BE2C (cell line): Measurements from ENCODE around the gene WEE1.

ENCODE experiments used
- DNase-seq: peaks from one replicate; pipeline ENCODE4 v3.0.0-alpha.2; 2020
- H3K27me3 ChIP-seq: fragments of 250-450 bp; sonication (Bioruptor Pico); 2 replicates; pipeline ENCODE4 v1.5.1; 2020; ENCODE audit warnings: mild to moderate bottlenecking
- H3K36me3 ChIP-seq: fragments of 250-450 bp; sonication (Bioruptor Pico); 2 replicates; pipeline ENCODE4 v1.5.1; 2020; ENCODE audit warnings: mild to moderate bottlenecking
- H3K4me1 ChIP-seq: fragments of 250-450 bp; sonication (Bioruptor Pico); 2 replicates; pipeline ENCODE4 v1.5.1; 2020
- H3K4me3 ChIP-seq: 2 replicates; pipeline ENCODE4 v1.5.1; 2011; ENCODE audit warnings: low read depth, low read length
- H3K9me3 ChIP-seq: fragments of 250-450 bp; sonication (Bioruptor Pico); 2 replicates; pipeline ENCODE4 v1.5.1; 2020
- TF ChIP-seq, protein P1 (sequence below): IDR thresholded peaks from 2 replicates; pipeline ENCODE4 v1.5.1; 2012; ENCODE audit warnings: mild to moderate bottlenecking, low read depth, low read length

Gene WEE1

DNA sequence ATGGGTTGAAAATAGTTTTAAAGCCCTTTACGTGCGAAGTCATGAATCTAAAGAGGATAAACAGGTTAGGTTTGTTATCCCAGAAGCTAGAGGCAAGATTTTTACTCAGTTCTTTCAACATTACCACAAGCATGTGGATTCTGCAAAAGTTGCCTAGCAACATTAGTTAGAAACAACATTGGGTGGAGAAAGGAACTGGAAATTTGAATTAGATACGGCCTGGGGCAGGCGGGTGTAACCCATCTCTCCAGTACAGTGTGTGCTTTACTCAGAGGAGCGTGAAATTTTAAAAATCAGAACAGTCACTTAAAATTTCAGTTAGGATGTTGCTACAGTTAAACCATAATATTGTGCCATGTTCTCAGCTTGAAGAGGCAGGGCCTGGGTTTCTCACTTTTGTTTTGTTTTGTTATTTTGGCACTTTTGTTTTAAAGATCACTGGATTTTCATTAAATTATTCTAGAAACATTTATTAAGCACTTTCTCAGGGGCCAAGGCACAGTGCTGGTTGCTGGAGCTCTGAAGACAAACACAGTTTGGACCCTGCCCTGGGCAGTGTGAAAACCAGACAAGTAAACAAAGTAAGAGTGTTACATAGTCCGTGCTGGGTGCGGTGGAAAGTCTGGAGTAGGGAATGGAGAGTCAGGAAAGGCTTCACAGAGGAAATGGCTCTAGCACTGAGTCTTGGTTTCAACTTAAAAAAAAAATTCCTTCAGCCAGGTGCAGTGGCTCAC, 4.4 kb upstream of the WEE1 start:
- Histone ChIP-seq H3K27me3 (no peaks in the 10 kb centered on the region), H3K4me3 (no peak overlapping the region), H3K9me3 (no peaks in the 10 kb centered on the region), H3K4me1 (peaks cover 9% of the 10 kb centered on the region), H3K36me3 (no peaks in the 10 kb centered on the region)
- TF ChIP-seq, protein P1, sequence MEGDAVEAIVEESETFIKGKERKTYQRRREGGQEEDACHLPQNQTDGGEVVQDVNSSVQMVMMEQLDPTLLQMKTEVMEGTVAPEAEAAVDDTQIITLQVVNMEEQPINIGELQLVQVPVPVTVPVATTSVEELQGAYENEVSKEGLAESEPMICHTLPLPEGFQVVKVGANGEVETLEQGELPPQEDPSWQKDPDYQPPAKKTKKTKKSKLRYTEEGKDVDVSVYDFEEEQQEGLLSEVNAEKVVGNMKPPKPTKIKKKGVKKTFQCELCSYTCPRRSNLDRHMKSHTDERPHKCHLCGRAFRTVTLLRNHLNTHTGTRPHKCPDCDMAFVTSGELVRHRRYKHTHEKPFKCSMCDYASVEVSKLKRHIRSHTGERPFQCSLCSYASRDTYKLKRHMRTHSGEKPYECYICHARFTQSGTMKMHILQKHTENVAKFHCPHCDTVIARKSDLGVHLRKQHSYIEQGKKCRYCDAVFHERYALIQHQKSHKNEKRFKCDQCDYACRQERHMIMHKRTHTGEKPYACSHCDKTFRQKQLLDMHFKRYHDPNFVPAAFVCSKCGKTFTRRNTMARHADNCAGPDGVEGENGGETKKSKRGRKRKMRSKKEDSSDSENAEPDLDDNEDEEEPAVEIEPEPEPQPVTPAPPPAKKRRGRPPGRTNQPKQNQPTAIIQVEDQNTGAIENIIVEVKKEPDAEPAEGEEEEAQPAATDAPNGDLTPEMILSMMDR, result no peak
- DNase-seq, result no peak

DNA sequence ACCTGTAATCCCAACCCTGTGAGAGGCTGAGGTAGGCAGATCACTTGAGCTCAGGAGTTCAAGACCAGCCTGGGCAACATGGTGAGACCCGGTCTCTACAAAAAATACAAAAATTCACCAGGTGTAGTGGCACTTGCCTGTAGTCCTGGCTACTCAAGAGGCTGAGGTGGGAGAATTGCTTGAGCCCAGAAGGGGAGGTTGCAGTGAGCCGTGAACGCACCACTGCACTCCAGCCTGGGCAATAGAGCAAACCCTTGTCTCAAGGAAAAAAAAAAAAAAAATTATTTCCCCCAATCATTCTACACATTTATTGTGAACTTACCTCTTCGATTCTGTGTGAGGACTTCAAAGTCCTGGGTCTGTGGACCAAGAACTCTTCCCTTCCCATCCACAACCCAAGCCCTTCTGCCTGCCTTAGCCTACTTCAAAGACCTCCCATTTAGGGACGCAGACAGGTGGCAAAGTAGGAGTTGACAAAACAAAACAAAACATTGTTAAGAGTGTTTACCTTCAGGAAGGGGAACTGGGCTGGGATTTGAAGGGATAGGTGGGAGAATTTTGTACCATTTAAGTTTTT, 3.8 kb upstream of the WEE1 start:
- H3K4me1 ChIP-seq, result peaks cover 9% of the 10 kb centered on the region
- DNase-seq, result no peak
- no peaks in the 10 kb centered on the region for H3K9me3 ChIP-seq
- H3K27me3 ChIP-seq, result no peaks in the 10 kb centered on the region
- no peaks in the 10 kb centered on the region for H3K36me3 ChIP-seq
- H3K4me3 ChIP-seq, result no peak overlapping the region
- TF ChIP-seq, protein P1, result no peak

DNA sequence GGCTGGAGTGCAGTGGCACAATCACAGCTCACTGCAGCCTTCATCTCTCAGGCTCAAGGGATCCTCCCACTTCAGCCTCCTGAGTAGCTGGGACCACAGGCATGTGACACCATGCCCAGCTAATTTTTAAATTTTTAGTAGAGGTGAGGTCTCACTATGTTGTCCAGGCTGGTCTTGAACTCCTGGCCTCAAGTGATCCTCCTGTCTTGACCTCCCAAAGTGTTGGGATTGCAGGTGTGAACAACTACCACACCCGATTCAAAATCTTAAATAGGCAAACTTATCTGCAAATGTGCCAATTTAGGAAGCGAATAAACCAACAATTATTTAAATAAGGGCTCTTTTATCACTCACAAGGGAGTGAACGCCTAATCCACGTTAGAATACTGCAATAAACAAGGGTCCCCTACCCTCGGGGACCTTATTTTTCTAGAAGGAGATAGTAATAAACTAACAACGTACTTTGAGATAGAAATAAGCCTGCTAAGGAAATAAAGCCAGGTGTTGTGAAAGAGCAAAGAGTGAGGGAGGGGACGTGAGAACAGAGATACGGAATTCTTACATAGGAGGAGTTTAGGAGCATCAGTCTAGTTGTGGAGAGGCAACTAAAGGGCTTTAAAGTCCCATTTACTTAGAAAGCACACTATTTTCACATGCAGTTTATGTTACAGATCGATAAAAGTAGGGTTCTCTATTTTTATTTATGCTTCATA, 3.0 kb upstream of the WEE1 start:
- H3K4me1 ChIP-seq, result peaks cover 9% of the 10 kb centered on the region
- DNase-seq, result no peak
- H3K27me3 ChIP-seq, result no peaks in the 10 kb centered on the region
- no peaks in the 10 kb centered on the region for H3K36me3 ChIP-seq
- H3K4me3 ChIP-seq, result no peak overlapping the region
- no peaks in the 10 kb centered on the region for H3K9me3 ChIP-seq
- TF ChIP-seq, protein P1, result no peak

DNA sequence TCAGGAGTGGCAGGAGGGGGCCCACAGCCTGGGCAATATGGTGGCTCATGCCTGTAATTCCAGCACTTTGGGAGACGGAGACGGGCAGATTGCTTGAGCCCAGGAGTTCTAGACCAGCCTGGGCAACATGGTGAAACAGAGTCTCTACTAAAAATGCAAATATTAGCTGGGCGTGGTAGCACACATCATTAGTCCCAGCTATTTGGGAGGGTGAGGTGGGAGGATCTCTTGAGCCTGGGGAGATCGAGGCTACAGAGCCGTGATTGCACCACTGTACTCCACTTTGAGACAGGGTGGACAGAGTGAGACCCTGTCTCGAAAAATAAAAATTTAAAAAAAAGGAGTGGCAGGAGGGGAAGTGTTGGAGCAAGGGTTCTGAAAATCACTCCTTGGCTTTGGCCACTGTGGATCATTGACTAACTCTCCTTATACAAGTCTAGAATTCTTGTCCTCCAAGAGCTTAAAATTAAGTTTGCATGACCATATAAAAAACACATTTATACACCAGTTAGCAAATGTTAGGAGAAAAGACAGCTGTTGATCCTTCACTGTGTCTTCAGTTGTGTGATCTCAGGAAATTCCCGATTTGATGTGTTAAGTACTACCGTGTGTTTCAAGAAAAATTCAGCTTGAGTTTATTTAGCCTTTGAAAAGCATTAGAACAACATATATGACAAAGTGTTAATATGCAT, 2.3 kb upstream of the WEE1 start:
- Histone ChIP-seq H3K36me3 (peaks cover 2% of the 10 kb centered on the region), H3K4me1 (peaks cover 9% of the 10 kb centered on the region), H3K9me3 (no peaks in the 10 kb centered on the region), H3K27me3 (no peaks in the 10 kb centered on the region), H3K4me3 (no peak overlapping the region)
- DNase-seq, result no peak
- TF ChIP-seq, protein P1, result no peak

DNA sequence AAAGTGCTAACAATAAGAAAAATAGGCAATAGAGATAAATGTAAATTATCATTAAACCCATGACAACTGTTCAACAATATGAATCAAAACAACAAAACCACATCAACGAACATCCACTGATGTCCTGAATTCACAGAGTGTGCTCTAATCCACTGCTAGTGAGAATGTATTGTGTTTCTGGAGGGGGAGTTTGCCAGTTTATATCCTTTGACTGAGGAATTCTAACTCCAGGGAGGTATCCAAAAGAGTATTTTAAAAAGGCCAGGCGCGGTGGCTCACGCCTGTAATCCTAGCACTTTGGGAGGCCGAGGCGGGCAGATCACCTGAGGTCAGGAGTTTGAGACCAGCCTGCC, 1.7 kb upstream of the WEE1 start:
- no peaks in the 10 kb centered on the region for H3K9me3 ChIP-seq
- H3K36me3 ChIP-seq, result peaks cover 8% of the 10 kb centered on the region
- peaks cover 9% of the 10 kb centered on the region for H3K4me1 ChIP-seq
- no peak overlapping the region for H3K4me3 ChIP-seq
- no peaks in the 10 kb centered on the region for H3K27me3 ChIP-seq
- no peak for DNase-seq
- TF ChIP-seq, protein P1, result no peak
